A673 (cell line): ENCODE measurements around the gene TFF1.

ENCODE experiments used
- CTCF ChIP-seq: fragments of 300-800, 200-600 bp; sonication (generic); conservative IDR thresholded peaks from 2 replicates; pipeline ENCODE4 v1.5.1; 2017; ENCODE audit warnings: low read depth, mild to moderate bottlenecking, antibody characterized with exemption, low read length, moderate library complexity, mixed read lengths
- EZH2 ChIP-seq: fragments of 200-600 bp; sonication (generic); IDR thresholded peaks from 2 replicates; pipeline ENCODE4 v1.6.1; 2017; ENCODE audit warnings: borderline replicate concordance, low read depth, mild to moderate bottlenecking, mixed read lengths, antibody characterized with exemption, low read length; ENCODE audit not compliant: poor library complexity, severe bottlenecking

- TF ChIP-seq CTCF = no peak
- no peak for TF ChIP-seq EZH2
Measured at GRCh38 chr21:42317826-42318746, 48.2 kb downstream of the TFF1 start.
